Neutrophil (primary cell): Measurements from ENCODE around the gene NT5C2.

Experiments used
- H3K27ac ChIP-seq: fragments of 200-600 bp; sonication (generic); 2 replicates; pipeline ENCODE4 v1.5.1; 2016; ENCODE audit warnings: mild to moderate bottlenecking, moderate library complexity
- H3K27me3 ChIP-seq: fragments of 200-600 bp; sonication (generic); 2 replicates; pipeline ENCODE4 v1.6.0; 2016; ENCODE audit warnings: mild to moderate bottlenecking
- H3K36me3 ChIP-seq: fragments of 200-600 bp; sonication (generic); 2 replicates; pipeline ENCODE4 v1.5.1; 2017
- H3K4me1 ChIP-seq, 2 experiments: fragments of 200-600 bp in 1 of 2; sonication (generic) in 1 of 2; 1 replicate in 1 of 2; 2 replicates in 1 of 2; pipeline versions ENCODE4 v1.5.1 to v1.6.1; 2013 to 2016; ENCODE audit warnings: low read depth in 1 of 2, low read length in 1 of 2, mild to moderate bottlenecking in 1 of 2, moderate library complexity in 1 of 2; ENCODE audit not compliant: control insufficient read depth in 1 of 2, insufficient read depth in 1 of 2
- H3K4me3 ChIP-seq, 2 experiments: fragments of 200-600 bp in 1 of 2; sonication (generic) in 1 of 2; 1 replicate in 1 of 2; 2 replicates in 1 of 2; pipeline ENCODE4 v1.5.1; 2013 to 2016; ENCODE audit warnings: low read depth in 1 of 2, low read length in 1 of 2, mild to moderate bottlenecking in 1 of 2, moderate library complexity in 1 of 2
- H3K9me3 ChIP-seq: fragments of 200-600 bp; sonication (generic); 2 replicates; pipeline ENCODE4 v1.5.1; 2016
- CTCF ChIP-seq: fragments of 200-600 bp; sonication (generic); IDR thresholded peaks from 2 replicates; pipeline ENCODE4 v1.5.1; 2016; ENCODE audit warnings: antibody characterized with exemption

NT5C2 gene

GRCh38 chr10:103100620-103101019, 92.5 kb downstream of the NT5C2 start:
- no peak for TF ChIP-seq CTCF
- Histone ChIP-seq H3K27me3 (no peaks in the 10 kb centered on the region), H3K36me3 (peaks cover 99% of the 10 kb centered on the region), H3K4me3 (no peak overlapping the region), H3K9me3 (no peaks in the 10 kb centered on the region), H3K4me1 (no peaks in the 10 kb centered on the region), H3K27ac (no peak overlapping the region)

GRCh38 chr10:103098240-103098639, 94.8 kb downstream of the NT5C2 start:
- peaks cover 99% of the 10 kb centered on the region for H3K36me3 ChIP-seq
- no peaks in the 10 kb centered on the region for H3K4me1 ChIP-seq
- no peak for TF ChIP-seq CTCF
- no peaks in the 10 kb centered on the region for H3K27me3 ChIP-seq
- no peaks in the 10 kb centered on the region for H3K9me3 ChIP-seq
- H3K4me3 ChIP-seq = no peak overlapping the region
- H3K27ac ChIP-seq = no peak overlapping the region

- Histone ChIP-seq H3K27ac (no peak overlapping the region), H3K36me3 (peaks cover 100% of the 10 kb centered on the region), H3K4me1 (no peaks in the 10 kb centered on the region), H3K27me3 (no peaks in the 10 kb centered on the region), H3K4me3 (no peak overlapping the region), H3K9me3 (no peaks in the 10 kb centered on the region)
- no peak for TF ChIP-seq CTCF
These were observed 96.9 kb downstream of the NT5C2 start for GRCh38 chr10:103096130-103096529.

DNA sequence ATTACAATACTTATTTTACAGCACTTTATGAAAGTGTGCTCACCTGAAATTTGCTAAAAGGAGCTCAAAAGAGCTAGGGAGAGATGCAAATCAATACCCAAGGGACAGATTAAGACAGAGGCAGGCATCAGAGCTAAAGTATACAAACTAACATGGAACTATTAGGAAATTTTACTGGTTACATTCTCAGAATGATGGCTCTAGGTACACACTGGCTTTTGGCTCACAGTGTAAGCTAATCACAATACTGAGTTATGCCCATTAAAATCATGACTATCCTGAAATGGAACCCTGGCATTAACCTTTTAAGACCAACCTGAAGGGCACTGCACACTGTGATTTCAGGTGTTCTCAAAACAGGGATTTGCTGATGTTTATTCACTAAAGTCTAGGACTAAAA, 98.1 kb downstream of the NT5C2 start:
- no peak for TF ChIP-seq CTCF
- H3K27ac ChIP-seq = no peak overlapping the region
- no peaks in the 10 kb centered on the region for H3K27me3 ChIP-seq
- H3K4me1 ChIP-seq = no peaks in the 10 kb centered on the region
- peaks cover 100% of the 10 kb centered on the region for H3K36me3 ChIP-seq
- H3K9me3 ChIP-seq = no peaks in the 10 kb centered on the region
- H3K4me3 ChIP-seq = no peak overlapping the region

- Histone ChIP-seq H3K9me3 (no peaks in the 10 kb centered on the region), H3K36me3 (peaks cover 100% of the 10 kb centered on the region), H3K4me3 (no peak overlapping the region), H3K4me1 (no peaks in the 10 kb centered on the region), H3K27ac (no peak overlapping the region), H3K27me3 (no peaks in the 10 kb centered on the region)
- no peak for TF ChIP-seq CTCF
These were observed 102.2 kb downstream of the NT5C2 start for GRCh38 chr10:103090911-103091310.

DNA sequence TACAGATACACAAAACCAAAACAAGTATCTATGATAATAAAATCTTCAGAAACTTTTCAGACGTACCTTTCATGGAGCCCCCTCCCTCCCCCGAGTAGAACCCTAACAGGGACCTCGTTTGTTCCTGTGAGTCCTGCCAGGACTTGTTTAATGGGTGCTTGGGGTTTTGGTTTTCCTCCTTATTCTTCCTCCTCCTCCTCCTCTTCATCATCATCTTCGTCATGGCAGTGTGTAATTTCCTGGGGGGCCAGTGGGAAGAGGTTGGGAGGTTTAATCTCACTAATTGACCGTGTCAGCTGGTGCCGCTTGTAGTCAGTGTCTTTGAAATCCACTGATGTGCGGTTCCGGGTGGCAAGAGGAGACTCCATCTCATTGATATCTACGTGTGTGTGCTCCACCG, 103.6 kb downstream of the NT5C2 start:
- H3K36me3 ChIP-seq = peaks cover 100% of the 10 kb centered on the region
- no peak for TF ChIP-seq CTCF
- H3K27me3 ChIP-seq = no peaks in the 10 kb centered on the region
- H3K4me3 ChIP-seq = no peak overlapping the region
- H3K27ac ChIP-seq = no peak overlapping the region
- H3K9me3 ChIP-seq = no peaks in the 10 kb centered on the region
- no peaks in the 10 kb centered on the region for H3K4me1 ChIP-seq
